ENCODE measurements around the gene RABGGTA.

Gene RABGGTA

GRCh38 chr14:24216345-24216699, 55.1 kb downstream of the RABGGTA start:
- DNase-seq (ENCODE audit: low spot score) = no peak

Data from LoVo (cell line).